SK-N-SH (cell line): ENCODE measurements around the gene ATCAY.
"Not testable (repeated sequence)": the region's sequence is repeated elsewhere in the genome, so short reads cannot be mapped to it uniquely, and the experiment has no call there.

Experiments used
- CHD2 ChIP-seq: fragments of 150-350 bp; IDR thresholded peaks from 2 replicates; pipeline ENCODE4 v1.6.1; 2018; ENCODE audit warnings: low read length; ENCODE audit not compliant: partially characterized antibody
- ELF1 ChIP-seq: IDR thresholded peaks from 2 replicates; pipeline ENCODE4 v1.4.0; 2012
- JUND ChIP-seq: IDR thresholded peaks from 2 replicates; pipeline ENCODE4 v1.4.0; 2012
- POLR2AphosphoS5 ChIP-seq: IDR thresholded peaks from 2 replicates; pipeline ENCODE4 v1.6.1; 2012; ENCODE audit warnings: low read depth, low read length
- TAF1 ChIP-seq: IDR thresholded peaks from 2 replicates; pipeline ENCODE4 v1.6.1; 2012; ENCODE audit warnings: low read depth, mild to moderate bottlenecking, low read length, moderate library complexity, borderline replicate concordance
- TF ChIP-seq, protein P1 (sequence below): fragments of 150-350 bp; IDR thresholded peaks from 2 replicates; pipeline ENCODE4 v1.6.1; 2017; ENCODE audit warnings: antibody characterized with exemption, low read length, low read depth, borderline replicate concordance
- TF ChIP-seq, protein P2 (sequence below): fragments of 200-600 bp; sonication (generic); IDR thresholded peaks from 2 replicates; pipeline ENCODE4 v1.6.1; 2017; ENCODE audit warnings: antibody characterized with exemption, mild to moderate bottlenecking, moderate library complexity
- TF ChIP-seq, protein P3 (sequence below): IDR thresholded peaks from 2 replicates; pipeline ENCODE4; 2012

DNA sequence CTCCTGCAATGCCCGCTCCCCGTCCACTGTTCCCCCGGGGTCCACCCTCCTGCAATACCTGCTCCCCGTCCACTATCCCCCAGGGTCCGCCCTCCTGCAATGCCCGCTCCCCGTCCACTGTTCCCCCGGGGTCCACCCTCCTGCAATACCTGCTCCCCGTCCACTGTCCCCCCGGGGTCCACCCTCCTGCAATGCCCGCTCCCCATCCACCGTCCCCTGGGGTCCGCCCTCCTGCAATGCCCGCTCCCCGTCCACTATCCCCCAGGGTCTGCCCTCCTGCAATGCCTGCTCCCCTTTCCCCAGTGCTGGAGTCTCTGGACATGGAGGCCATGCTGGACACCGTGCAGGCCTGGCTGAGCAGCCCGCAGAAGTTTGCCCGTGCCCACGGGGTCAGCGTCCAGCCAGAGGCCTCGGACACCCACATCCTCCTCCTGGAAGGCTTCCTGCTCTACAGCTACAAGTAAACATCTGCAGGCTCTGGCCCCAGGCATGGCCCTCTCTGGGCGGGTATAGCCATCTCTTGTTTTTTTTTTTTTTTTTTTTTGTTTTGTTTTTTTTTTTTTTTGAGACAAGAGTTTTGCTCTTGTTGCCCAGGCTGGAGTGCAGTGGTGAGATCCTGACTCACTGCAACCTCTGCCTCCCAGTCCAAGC is 57.9 kb downstream of the ATCAY start:
- not testable (repeated sequence) for TF ChIP-seq POLR2AphosphoS5, JUND, TAF1, CHD2, ELF1
- TF ChIP-seq, protein P1, sequence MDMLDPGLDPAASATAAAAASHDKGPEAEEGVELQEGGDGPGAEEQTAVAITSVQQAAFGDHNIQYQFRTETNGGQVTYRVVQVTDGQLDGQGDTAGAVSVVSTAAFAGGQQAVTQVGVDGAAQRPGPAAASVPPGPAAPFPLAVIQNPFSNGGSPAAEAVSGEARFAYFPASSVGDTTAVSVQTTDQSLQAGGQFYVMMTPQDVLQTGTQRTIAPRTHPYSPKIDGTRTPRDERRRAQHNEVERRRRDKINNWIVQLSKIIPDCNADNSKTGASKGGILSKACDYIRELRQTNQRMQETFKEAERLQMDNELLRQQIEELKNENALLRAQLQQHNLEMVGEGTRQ, result not testable (repeated sequence)
- TF ChIP-seq, protein P2, sequence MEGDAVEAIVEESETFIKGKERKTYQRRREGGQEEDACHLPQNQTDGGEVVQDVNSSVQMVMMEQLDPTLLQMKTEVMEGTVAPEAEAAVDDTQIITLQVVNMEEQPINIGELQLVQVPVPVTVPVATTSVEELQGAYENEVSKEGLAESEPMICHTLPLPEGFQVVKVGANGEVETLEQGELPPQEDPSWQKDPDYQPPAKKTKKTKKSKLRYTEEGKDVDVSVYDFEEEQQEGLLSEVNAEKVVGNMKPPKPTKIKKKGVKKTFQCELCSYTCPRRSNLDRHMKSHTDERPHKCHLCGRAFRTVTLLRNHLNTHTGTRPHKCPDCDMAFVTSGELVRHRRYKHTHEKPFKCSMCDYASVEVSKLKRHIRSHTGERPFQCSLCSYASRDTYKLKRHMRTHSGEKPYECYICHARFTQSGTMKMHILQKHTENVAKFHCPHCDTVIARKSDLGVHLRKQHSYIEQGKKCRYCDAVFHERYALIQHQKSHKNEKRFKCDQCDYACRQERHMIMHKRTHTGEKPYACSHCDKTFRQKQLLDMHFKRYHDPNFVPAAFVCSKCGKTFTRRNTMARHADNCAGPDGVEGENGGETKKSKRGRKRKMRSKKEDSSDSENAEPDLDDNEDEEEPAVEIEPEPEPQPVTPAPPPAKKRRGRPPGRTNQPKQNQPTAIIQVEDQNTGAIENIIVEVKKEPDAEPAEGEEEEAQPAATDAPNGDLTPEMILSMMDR, result not testable (repeated sequence)
- TF ChIP-seq, protein P3, sequence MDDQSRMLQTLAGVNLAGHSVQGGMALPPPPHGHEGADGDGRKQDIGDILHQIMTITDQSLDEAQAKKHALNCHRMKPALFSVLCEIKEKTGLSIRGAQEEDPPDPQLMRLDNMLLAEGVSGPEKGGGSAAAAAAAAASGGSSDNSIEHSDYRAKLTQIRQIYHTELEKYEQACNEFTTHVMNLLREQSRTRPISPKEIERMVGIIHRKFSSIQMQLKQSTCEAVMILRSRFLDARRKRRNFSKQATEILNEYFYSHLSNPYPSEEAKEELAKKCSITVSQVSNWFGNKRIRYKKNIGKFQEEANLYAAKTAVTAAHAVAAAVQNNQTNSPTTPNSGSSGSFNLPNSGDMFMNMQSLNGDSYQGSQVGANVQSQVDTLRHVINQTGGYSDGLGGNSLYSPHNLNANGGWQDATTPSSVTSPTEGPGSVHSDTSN, result not testable (repeated sequence)
